HG03066 (cell line): ENCODE results near the gene ZNRF3.
"Not testable (repeated sequence)": the region's sequence is repeated elsewhere in the genome, so short reads cannot be mapped to it uniquely, and the experiment has no call there.

Experiments
- ATAC-seq: cut with Tn5 transposase; IDR thresholded peaks from one replicate; pipeline ENCODE4 v1.9.1; 2021; ENCODE audit warnings: low read depth; ENCODE audit not compliant: unreplicated experiment

ZNRF3 gene

GRCh38 chr22:28883917-28884746 lies 760 bp downstream of the ZNRF3 start:
- ATAC-seq = no peak

GRCh38 chr22:28884747-28885350 lies 1.5 kb downstream of the ZNRF3 start:
- ATAC-seq = no peak

- no peak for ATAC-seq
These were observed 2.6 kb downstream of the ZNRF3 start for GRCh38 chr22:28885939-28886338.

- not testable (repeated sequence) for ATAC-seq
These were observed 3.3 kb downstream of the ZNRF3 start for GRCh38 chr22:28886679-28887078.

- ATAC-seq = no peak
These were observed 4.5 kb downstream of the ZNRF3 start for GRCh38 chr22:28887725-28888459.

- ATAC-seq = no peak
These were observed 6.2 kb downstream of the ZNRF3 start for GRCh38 chr22:28889478-28890024.

- no peak for ATAC-seq
These were observed 7.9 kb downstream of the ZNRF3 start for GRCh38 chr22:28891156-28891733.

- ATAC-seq = no peak
These were observed 8.9 kb downstream of the ZNRF3 start for GRCh38 chr22:28892175-28892731.

- ATAC-seq = no peak
These were observed 10.4 kb downstream of the ZNRF3 start for GRCh38 chr22:28893810-28894209.

- no peak for ATAC-seq
These were observed 11.0 kb downstream of the ZNRF3 start for GRCh38 chr22:28894334-28894733.

- ATAC-seq = no peak
These were observed 11.4 kb downstream of the ZNRF3 start for GRCh38 chr22:28894807-28895206.

- no peak for ATAC-seq
These were observed 13.2 kb downstream of the ZNRF3 start for GRCh38 chr22:28896611-28897010.

GRCh38 chr22:28898233-28898629 lies 14.9 kb downstream of the ZNRF3 start:
- ATAC-seq = no peak

GRCh38 chr22:28899199-28899853 lies 16.0 kb downstream of the ZNRF3 start:
- no peak for ATAC-seq

- ATAC-seq = no peak
These were observed 17.1 kb downstream of the ZNRF3 start for GRCh38 chr22:28900379-28900925.

GRCh38 chr22:28902490-28902889 lies 19.1 kb downstream of the ZNRF3 start:
- ATAC-seq = no peak

GRCh38 chr22:28903080-28903479 lies 19.7 kb downstream of the ZNRF3 start:
- no peak for ATAC-seq

GRCh38 chr22:28903729-28904128 lies 20.4 kb downstream of the ZNRF3 start:
- ATAC-seq = no peak

- no peak for ATAC-seq
These were observed 21.0 kb downstream of the ZNRF3 start for GRCh38 chr22:28904211-28904896.
